Head of caudate nucleus (tissue), 42 donors: ENCODE results near the gene ADI1.

Source experiments
- DNase-seq, 42 donors: peaks; one replicate each; pipeline versions ENCODE4 v3.0.0 to v3.0.0-alpha.2; 2020 to 2021; ENCODE audit warnings: mixed read lengths in 7 of 42
- intact Hi-C: fragments of 100-400 bp; cut with DNase I; formaldehyde crosslinking; loops from one replicate; pipeline ENCODE4 v1.15.0; 2022

ADI1 gene

DNA sequence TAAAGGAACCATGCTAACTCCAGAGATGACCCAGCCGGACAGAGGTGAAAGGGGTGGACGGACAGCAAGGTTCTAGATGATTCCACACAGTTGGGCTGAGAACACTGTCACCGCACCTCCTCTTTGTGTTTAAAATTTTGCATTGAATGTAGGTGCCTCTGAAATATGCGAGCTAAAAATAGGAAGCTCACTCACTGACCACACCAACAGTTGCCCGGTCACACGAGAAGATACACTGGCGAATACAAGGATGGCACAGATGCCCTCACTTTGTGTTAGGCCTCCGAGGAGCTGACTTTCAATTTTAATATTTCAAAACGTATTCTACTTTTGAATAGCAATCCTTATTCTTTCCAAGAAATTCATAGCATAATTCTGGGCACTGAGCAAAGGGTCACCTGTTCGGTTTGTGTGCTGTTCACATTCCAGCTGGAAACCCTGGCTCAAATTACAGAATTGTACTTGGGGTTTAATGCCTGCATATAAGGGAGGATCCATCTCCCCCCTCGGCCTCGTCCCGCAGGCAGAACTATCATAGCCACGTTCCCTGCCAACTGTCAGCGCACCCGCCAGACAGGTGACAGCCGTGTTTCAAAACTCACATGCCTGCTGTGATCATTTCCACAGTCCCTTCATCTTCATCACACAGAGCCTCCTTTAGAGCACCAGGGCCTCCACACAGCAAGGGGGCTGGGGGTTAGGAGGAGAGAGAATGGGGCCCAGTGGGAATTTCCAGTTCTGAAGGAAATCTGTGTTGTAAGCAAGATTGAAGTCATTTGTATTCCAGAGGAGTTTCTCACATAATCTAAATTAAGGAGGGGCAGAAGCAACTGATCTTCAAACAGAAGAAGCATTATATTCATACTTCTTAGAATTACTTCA is 48.2 kb downstream of the ADI1 start:
- intact Hi-C loops: no loop called here
- DNase-seq: no peak

DNA sequence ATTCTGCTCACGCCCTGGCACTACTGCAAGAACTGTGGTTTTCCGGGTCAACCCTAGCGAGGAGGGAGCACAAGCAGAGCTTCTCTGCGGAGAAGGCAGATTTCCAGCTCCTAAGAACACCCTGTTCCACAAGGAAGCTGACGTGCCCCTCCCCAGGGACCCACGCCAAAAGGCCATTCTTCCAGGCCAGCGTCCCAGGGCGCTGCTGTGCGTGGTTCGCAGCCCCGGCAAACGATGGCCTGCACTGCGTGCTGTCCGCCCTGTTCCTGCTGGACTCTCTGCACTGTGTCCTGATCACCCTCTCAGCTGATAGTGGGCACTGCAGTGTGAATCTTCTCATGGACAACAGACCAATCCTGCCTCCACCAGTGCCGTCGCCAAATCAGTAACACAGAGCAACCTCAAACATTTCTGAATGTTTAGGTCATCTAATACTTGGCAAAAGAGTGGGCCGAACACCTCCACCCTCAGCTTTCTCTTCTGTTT is 49.1 kb downstream of the ADI1 start:
- peak in 28 of 42 donors; percentile 11 to 78 (median 55) for DNase-seq
- intact Hi-C loops: no loop called here

DNA sequence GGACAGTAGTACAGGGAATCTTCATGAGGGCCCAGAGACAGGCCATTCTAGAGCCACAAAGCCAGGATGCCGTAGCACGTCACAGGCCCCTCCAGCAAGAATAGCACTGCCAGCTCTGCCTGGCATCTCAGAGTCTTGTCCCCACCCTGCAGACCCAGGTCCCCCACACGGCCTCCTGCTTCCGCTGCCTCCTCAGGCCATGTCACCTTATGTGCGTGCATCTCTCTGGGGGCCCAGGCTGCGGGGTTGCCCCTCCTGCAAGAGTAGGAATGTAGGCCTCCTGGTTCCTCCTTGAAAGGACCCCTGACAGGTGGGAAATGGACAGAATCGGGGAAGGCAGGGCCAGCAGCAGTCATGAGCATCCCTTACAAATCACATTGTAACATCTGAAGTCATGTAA is 49.8 kb downstream of the ADI1 start:
- intact Hi-C loops: no loop called here
- DNase-seq: no peak

DNA sequence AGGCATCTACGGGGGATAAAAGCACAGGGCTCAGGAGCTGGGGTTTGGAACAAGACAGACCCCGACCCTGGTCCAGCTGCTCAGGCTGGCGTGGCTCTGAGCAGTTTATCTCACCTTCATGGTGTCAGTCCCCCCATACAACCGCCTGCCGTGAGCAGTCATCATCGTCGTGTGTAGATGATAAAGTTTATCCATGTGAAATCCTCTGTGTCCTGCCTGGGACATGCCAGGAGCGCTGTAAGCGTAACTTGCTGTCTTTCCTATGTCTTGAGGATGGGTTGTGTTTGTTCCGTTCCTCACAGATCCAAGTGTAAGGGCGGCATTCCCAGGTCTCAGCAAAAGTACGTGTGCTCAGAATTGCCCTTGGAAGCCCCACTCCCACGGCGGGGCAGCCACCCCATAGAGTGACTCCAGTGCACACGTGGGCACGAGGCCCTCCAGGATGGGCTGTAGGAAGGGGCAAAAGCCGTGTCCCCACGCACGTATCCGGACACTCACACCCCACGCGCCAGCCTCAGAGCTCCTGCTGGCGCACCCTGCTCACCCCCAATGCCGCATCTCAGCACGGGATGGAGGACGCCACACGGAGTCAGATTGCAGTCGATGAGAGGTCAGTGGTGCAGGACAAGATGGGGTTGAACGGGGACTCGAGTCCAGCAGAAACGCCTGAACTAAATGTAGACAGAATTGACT is 50.9 kb downstream of the ADI1 start:
- intact Hi-C loops: no loop called here
- no peak for DNase-seq

DNA sequence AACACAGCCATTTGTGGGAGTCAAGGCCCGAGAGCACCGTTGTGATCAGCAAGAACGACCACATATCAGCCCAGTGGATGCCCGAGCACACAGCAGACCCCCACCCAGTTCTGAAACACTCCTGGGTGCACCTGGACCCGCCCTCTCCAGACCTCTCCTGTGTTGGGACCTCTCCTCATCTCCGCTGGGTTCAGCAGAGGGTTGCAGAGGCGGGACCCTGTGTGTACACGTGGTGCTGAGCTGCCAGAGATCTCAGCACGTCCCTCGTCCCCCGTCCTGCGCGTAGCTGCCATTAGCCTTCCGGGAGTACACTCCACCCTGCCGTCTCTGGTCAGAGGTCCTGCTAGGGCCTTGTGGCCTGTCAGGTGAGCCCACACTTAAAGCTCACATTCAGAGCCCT is 51.7 kb downstream of the ADI1 start:
- intact Hi-C loops: no loop called here
- peak in 1 of 42 donors; percentile 20 for DNase-seq

DNA sequence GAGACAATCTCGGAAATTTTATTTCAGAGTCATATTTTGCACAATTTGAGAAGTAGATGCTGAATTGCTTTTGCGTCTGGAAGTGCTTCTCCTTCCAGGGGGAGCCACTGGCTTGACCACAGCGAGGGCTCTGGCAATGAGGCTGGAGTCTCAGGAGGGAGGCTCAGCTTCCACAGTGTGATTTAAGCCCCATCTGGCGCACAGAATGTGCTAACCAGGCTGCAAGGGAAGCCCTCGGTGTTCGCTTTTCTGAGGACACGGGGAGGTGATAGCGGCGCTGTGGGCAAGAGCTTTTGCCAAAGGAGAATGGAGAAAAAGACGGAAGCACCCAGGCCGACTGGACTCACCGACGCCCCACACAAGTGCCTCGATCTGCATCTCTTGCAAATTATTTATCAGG is 52.4 kb downstream of the ADI1 start:
- intact Hi-C loops: no loop called here
- peak in 1 of 42 donors; percentile 10 for DNase-seq

DNA sequence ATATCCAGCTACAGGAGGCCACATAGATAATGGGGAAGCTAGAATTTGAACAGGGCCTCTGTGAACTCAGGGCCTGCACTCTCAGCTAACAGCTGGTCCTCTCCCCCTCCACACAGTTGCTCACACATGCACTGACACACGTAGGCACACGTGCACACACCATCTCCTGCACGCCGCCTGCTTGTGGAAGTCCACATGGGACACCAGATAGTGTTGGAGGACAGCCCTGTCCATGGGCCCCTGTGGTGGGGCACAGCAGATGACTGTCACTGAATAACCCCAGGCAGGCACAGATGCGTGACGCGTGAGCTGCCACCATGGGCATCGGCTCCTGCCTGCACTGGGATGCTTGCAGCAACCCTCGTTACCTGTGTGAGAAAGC is 52.9 kb downstream of the ADI1 start:
- DNase-seq: peak in 1 of 42 donors; percentile 28
- intact Hi-C loops: no loop called here

DNA sequence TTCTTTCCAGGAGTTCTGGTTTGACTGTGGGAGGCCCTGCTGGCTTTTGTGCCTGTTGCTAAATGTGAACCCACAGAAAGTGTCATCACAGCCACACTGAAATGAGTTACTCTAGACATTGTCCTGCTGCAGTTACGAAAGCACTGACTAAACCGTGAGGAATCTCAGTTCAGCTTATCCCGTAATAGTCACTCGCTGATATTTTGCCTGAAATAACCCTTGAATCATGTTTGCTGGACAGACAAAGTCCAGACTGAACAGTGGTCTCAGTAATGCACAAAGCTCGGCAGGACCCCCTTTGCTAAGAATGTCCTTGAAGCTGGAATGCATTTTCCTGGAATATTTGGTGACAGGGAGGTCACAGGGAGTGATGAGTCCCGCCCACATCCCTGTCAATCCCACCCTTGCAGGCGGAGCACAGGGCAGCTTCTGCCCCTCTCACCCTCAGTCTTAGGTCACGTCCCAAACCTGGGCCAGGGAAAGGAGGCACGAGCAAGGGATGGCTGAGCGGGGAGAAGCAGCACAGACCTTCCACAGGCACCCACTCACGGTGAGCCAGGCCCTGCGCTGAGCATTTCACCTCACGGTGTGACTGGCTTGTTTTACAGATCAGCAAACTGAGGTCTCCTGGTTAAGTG is 53.4 kb downstream of the ADI1 start:
- peak in 1 of 42 donors; percentile 24 for DNase-seq
- intact Hi-C loops: no loop called here

DNA sequence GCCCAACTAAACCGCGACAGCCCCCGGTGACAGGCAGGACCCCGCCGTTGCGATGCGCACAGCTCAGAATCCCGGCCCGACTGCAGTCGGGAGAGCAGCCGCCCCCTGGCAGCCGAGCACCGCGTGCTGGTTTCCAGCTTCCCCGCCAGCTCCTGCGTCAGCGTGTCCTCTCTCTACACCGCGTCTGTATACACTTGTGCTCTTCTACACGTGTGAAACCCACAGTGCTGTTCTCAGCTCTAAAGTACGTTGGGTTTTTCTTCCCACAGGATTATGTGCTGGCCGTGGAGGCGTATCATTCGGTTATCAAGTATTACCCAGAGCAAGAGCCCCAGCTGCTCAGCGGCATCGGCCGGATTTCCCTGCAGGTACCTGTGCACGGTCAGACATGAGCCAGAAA is 54.0 kb downstream of the ADI1 start:
- intact Hi-C loops: no loop called here
- peak in 10 of 42 donors; percentile 11 to 67 (median 40) for DNase-seq

DNA sequence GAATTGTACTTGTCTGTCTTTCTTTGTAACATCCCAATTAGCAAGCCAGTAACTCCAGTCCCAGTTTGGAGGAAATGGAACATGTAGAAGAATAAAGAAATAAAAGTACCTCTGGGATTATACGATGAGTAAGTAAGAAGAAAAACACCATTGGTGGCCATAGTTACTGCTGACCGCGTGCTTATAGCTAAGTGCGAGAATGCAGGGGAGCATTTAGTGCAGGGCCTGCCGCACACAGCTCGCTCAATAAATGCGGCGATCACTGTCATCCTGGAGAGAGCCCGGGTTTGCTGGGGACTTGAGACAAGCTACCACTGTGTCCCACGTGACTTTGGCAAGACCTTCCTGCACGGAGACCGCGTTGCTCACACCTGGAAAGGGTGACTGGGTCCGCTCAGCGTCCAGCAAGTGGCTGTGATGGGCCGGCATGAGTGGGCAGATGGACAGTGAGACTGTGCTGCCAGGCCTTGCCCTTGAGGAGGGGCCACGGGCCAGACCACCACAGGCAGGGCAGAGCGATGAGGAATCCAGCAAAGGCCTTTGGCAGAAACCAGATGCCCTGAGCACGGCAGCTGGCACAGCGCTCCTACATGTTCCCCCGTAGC is 54.8 kb downstream of the ADI1 start:
- peak in 7 of 42 donors; percentile 7 to 30 (median 18) for DNase-seq
- intact Hi-C loops: no loop called here

DNA sequence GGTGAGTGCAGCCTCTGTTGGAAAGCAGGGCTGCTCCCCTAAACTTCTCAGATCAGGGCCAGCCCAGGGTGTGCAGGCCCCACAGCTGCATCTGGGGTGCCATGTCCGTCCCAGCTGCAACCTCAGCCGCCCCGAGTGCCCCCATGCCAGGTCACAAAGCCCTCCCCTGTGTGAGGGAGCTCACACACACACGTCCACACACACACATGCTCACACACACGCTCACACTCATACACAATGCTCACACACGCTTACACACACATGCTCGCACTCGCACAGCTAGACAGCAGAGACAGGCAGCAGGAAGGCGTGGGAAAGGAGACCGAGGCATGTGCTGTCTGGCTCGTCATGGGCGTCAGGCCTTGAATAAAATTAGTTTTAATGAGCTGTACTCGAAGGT is 55.4 kb downstream of the ADI1 start:
- intact Hi-C loops: no loop called here
- peak in 5 of 42 donors; percentile 6 to 21 (median 13) for DNase-seq

DNA sequence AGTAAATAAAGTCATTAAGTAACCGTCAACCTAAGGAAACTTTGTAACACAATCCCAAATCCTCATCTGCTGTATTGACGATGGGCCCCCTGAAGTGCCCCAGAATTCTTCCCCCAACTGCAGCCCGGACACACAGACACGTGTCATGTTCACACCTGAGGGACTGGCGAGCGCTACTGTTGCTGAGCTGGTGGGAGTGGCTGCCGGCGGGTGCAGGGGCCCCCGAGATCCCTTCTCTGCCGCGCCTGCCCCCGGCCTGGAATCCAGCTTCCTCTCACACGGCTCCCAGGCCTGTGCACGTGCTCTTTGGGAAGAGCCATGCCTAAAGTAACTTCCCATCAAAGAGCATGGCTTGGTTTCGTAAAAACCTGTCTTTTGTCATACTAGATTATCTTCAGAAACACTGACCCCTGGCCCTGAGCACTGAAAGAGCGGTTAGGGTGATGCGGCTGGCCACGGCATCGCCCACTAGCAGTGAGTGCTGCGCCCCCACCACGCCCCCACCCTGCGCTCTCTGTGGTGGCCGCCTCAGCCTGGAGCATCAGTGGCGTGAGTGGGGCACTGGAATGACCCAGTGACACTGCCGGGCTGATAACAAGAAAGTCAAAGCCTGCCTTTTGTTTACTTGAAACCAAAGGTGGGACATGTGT is 56.0 kb downstream of the ADI1 start:
- intact Hi-C loops: no loop called here
- peak in 8 of 42 donors; percentile 4 to 29 (median 14) for DNase-seq

DNA sequence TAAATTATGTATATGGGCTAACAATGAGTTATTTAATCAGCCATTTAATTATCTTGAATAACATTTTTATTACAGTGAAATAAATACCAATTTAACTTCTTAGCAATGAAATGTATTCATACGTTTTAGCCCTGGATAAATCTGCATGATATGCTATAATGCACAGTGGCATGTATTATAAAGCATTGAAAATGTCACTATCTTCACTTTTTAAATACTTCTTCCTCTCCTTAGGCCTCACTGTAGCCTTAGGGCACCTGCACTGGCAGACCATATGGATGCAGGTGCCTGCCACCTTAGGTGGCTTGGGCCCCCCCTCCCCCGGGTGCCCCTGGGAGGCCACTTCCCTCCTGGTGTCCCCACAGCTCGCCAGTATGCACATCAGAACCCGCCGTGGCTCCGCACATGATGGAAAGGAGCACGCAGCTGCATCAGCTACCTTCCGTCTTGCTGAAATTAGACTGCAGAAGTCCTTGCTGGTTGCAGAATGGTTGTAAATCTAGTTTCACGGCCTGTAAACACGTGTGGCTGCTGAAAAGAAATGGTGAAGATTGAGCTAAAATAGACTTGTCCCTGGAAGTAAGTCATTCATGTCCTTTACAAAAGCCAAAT is 56.7 kb downstream of the ADI1 start:
- intact Hi-C loops: no loop called here

DNA sequence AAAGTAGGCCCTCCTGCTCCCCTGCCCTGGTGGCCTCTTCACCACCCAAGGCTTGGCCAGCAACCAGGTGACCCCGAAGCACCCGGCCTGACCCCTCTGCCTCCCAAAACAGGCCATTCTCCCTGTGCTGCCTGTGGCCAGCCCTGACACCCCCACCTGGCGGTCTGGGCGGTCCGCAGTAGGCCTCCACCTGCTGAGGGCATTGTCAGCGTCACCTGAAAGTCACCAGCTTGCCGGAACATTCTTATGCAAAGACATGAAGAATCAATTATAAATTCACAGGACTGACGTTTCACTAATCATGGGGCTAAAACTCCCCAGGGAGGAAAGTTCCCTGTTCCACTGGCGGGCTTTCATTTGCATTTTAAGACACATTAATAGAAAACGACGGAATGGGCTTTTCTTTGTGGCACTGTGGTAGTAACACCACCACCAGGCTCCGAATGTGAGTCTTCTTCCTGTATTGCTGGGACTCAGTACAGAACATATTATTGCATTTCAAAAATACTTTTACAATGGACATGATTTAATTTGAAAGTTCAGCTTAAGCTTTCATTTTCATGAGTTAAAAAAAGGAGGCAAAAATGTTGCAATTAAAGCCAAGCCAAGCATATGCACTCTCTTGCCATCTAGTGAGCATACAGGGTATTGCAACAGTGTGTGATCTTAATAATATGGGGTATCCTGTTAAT is 57.4 kb downstream of the ADI1 start:
- intact Hi-C loops: no loop called here
- DNase-seq: peak in 10 of 42 donors; percentile 9 to 79 (median 54)

More for the DNA sequence above, 56.7 kb downstream of the ADI1 start:
- DNase-seq: peak in 5 of 42 donors; percentile 6 to 35 (median 24)

DNA sequence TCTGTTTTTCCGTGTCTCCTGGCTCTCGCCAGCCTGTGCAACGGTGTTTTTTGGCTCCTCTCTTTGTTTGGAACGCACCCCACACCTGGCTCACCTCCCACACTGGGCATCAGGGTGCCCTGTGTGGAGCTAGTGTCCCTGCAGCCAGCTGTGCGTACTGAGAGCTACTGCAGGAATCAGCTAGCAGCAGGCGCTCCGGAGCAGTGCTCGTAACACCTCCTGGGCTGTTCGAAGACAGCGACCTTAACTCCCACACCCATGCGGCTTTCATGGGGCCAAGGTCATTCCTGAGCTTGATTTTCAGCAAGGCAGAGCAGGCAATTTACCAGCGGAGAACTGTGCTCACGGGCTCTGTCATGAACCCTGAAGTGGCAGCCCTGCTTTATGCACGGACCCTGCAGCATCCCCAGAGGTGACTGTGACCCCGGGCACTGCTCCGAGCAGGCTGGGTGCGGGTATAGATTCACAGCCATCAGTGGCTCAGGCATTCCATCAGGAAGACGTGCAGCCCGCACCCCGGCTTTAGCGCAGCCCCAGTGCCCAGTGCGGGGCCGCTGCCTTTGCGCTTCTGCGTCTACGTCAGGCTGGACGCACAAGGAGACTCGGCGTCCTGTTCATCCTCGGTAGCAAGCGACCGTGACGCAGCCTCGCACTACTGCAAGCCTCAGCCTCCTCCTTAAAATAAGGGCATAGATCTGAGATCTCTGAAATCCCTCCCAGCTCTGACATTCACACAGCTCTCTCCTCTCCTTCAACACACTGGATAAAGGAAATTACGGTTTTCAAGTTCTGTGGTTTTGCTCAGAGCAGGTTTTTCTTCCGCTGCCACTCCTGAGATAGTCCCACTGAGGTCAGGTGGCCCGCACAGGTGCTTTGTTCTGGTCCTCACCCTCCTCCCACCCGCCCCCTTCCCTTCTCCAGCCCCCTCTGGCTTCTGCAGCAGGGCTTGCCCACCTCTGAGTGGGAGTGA is 58.2 kb downstream of the ADI1 start:
- peak in 3 of 42 donors; percentile 17 to 49 (median 22) for DNase-seq
- intact Hi-C loops: no loop called here

DNA sequence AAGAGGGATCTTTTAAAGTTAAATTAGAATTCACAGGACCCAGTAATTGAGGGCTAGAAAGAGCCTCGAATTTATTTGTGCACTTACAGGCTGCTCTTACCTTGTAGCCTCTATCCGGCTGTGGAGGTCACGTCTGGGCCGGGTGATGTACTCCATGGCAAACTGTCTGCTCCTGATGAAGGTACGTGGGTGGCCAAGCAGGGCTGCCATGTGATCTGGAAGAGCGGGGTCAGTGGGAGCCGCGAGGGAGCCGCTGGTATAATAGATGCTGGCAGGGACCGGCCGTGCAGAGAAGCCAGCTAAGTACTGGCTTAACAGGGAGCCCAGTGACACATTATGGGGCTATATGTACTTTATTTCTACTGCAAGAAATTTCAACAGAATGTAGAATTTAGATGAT is 59.2 kb downstream of the ADI1 start:
- intact Hi-C loops: no loop called here
- peak in 7 of 42 donors; percentile 8 to 54 (median 42) for DNase-seq
